ENCODE measurements around the gene TPPP3. TPM values are rescaled to one million over a fixed set of nuclear protein-coding genes. Genes with fewer than 3 reads are reported as not detected.
"Not testable (repeated sequence)": the region's sequence is repeated elsewhere in the genome, so short reads cannot be mapped to it uniquely, and the experiment has no call there.

Gene TPPP3
- polyA plus RNA-seq, 1 experiment, result 1.5 TPM

DNA sequence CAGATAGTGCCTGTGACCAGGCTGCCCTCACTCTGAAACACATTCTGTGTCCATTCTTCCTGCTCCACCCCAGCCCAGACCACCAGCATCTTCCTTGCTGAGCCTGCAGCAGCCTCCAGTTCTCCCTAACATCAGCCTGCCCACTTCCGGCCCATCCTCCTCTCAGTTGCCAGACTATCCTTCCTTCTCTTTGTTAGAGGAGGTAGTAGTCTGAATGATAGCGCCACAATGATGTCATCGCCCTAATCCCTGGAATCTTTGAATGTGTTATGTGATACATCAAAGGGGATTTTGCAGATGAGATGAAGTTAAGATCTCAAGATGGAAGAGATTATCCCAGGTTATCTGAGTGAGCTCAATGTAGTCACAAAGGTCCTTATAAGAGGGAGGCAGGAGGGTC, 26.2 kb upstream of the TPPP3 start:
- ChIA-PET CTCF (interaction anchor here (1.4 kb wide), 1 partner anchor 9 kb away, joined by 6 read pairs; no protein-coding TSS in a partner anchor), POLR2A (no interaction called here)
- H3K27me3 ChIP-seq (ENCODE audit: control insufficient read depth, insufficient read depth, low read length), result peaks cover 12% of the 10 kb centered on the region
- TF ChIP-seq, protein P1, sequence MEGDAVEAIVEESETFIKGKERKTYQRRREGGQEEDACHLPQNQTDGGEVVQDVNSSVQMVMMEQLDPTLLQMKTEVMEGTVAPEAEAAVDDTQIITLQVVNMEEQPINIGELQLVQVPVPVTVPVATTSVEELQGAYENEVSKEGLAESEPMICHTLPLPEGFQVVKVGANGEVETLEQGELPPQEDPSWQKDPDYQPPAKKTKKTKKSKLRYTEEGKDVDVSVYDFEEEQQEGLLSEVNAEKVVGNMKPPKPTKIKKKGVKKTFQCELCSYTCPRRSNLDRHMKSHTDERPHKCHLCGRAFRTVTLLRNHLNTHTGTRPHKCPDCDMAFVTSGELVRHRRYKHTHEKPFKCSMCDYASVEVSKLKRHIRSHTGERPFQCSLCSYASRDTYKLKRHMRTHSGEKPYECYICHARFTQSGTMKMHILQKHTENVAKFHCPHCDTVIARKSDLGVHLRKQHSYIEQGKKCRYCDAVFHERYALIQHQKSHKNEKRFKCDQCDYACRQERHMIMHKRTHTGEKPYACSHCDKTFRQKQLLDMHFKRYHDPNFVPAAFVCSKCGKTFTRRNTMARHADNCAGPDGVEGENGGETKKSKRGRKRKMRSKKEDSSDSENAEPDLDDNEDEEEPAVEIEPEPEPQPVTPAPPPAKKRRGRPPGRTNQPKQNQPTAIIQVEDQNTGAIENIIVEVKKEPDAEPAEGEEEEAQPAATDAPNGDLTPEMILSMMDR (IDR thresholded peaks at IDR 0.05; ENCODE audit: low read depth, low read length), result no peak
- H3K4me3 ChIP-seq (ENCODE audit: low read depth, low read length), result no peak overlapping the region
- DNase-seq (ENCODE audit: low read depth, low spot score), result no peak
- no peak overlapping the region for H3K27ac ChIP-seq (ENCODE audit: low read depth, low read length)
- no peaks in the 10 kb centered on the region; the same call in 1 of the 2 replicates for H3K9me3 ChIP-seq (ENCODE audit: control insufficient read depth, insufficient read depth, low read length)

- no peak overlapping the region for H3K4me3 ChIP-seq (ENCODE audit: low read depth, low read length)
- ChIA-PET CTCF (interaction anchor here (0.6 to 3.3 kb wide), 9 partner anchors 10 to 157 kb away, joined by 3 to 34 read pairs (median 3); partner anchors contain the start of gene TPPP3), POLR2A (no interaction called here)
- DNase-seq (ENCODE audit: low read depth, low spot score), result no peak
- no peak overlapping the region for H3K27ac ChIP-seq (ENCODE audit: low read depth, low read length)
- TF ChIP-seq, protein P1 (IDR thresholded peaks at IDR 0.05; ENCODE audit: low read depth, low read length), result no peak
- no peaks in the 10 kb centered on the region; the same call in 1 of the 2 replicates for H3K9me3 ChIP-seq (ENCODE audit: control insufficient read depth, insufficient read depth, low read length)
- H3K27me3 ChIP-seq (ENCODE audit: control insufficient read depth, insufficient read depth, low read length), result no peaks in the 10 kb centered on the region
These were observed 24.2 kb upstream of the TPPP3 start for GRCh38 chr16:67417333-67418061.

DNA sequence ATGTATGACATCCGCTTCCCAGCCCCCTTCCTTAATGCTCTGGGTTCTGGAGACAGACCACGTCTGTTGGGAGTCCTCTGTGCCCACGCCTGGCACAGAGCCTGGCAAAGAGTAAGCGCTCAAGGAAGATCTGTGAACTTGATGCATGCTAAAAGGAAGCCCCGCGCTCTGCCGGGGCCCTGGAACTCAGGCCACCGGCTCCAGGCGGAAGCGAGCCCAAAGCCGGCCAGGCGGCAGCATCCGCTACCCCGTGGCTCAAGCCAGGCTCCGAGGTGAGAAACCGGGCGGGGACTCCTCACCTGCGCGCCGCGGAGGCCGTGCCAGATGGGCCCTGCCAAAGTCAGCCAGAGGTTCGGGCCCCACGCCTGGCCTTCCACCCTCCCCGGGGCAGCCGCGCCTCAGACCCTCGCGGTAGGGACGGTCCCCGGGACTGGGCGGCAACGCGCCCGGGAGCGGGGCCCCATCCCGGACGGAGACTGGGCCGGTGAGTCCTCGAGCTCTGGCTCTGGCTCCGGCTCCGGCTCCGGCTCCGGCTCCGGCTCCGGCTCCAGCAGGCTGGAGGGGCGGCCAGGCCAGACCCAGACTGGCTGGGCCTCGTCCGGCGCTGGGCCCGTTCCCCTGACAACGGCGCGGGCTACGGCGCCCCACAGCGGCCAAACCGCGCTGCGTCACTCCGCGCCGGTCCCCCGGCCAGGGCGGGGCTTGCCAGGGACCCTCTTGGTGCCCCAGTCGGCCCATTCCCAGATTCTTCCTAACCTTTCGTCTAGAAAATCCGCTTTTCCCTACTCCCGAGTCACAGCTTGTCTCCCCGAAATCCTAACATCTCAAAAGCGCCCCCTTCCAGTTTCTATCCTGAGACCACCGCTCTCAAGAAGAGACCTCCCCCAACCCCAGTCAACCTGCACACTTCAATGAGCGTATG, 22.8 kb upstream of the TPPP3 start, which contains the start of gene ZDHHC1:
ZDHHC1 (minus strand) TSS at position 606 of the 922 bp plus-strand sequence. CDS start 8,702 bp downstream, outside the sequence.
- peak within 1 kb of the TSS; percentile 47 for H3K27ac ChIP-seq (ENCODE audit: low read depth, low read length)
- TF ChIP-seq, protein P1 (IDR thresholded peaks at IDR 0.05; ENCODE audit: low read depth, low read length), result peak; percentile 38
- ChIA-PET CTCF (interaction anchor here (0.6 to 3.3 kb wide), 14 partner anchors 9 to 156 kb away, joined by 3 to 34 read pairs (median 3); partner anchors contain the start of gene TPPP3), POLR2A (no interaction called here)
- H3K27me3 ChIP-seq (ENCODE audit: control insufficient read depth, insufficient read depth, low read length), result no peaks in the 10 kb centered on the region
- DNase-seq (ENCODE audit: low read depth, low spot score), result no peak
- H3K9me3 ChIP-seq (ENCODE audit: control insufficient read depth, insufficient read depth, low read length), result no peaks in the 10 kb centered on the region; the same call in 1 of the 2 replicates
- peak within 1 kb of the TSS; percentile 74 for H3K4me3 ChIP-seq (ENCODE audit: low read depth, low read length)

- POLR2A ChIA-PET; H3K27me3 ChIP-seq (ENCODE audit: control insufficient read depth, insufficient read depth, low read length); H3K27ac ChIP-seq (ENCODE audit: low read depth, low read length); H3K9me3 ChIP-seq (ENCODE audit: control insufficient read depth, insufficient read depth, low read length); DNase-seq (ENCODE audit: low read depth, low spot score): not testable (repeated sequence)
- peak overlapping the region; percentile 74 for H3K4me3 ChIP-seq (ENCODE audit: low read depth, low read length)
- CTCF ChIA-PET, result interaction anchor here (1.2 kb wide), 1 partner anchor 65 kb away, joined by 3 read pairs; the partner anchor contains the start of gene ATP6V0D1
These were observed 22.1 kb upstream of the TPPP3 start for GRCh38 chr16:67415421-67415820.

Data from AG04450 (cell line).